Smooth muscle cell of the brain vasculature (primary cell): ENCODE measurements around the gene CCNL1.

Source experiments
- DNase-seq: peaks from one replicate; pipeline ENCODE4 v3.0.0-alpha.2; 2012; ENCODE audit warnings: low read depth, low spot score

Gene CCNL1

GRCh38 chr3:157147099-157147803, 12.7 kb downstream of the CCNL1 start:
- no peak for DNase-seq

GRCh38 chr3:157145606-157146322, 14.2 kb downstream of the CCNL1 start:
- no peak for DNase-seq

- DNase-seq = no peak
Measured at GRCh38 chr3:157142315-157142714, 17.6 kb downstream of the CCNL1 start.

- DNase-seq = no peak
Measured at GRCh38 chr3:157139938-157140534, 19.9 kb downstream of the CCNL1 start.

GRCh38 chr3:157136647-157137387, 23.1 kb downstream of the CCNL1 start:
- no peak for DNase-seq

GRCh38 chr3:157135671-157136396, 24.1 kb downstream of the CCNL1 start:
- no peak for DNase-seq

- DNase-seq = no peak
Measured at GRCh38 chr3:157134620-157135191, 25.2 kb downstream of the CCNL1 start.

GRCh38 chr3:157133434-157134320, 26.3 kb downstream of the CCNL1 start:
- DNase-seq = no peak

- no peak for DNase-seq
Measured at GRCh38 chr3:157132936-157133335, 27.0 kb downstream of the CCNL1 start.

GRCh38 chr3:157132341-157132740, 27.6 kb downstream of the CCNL1 start:
- no peak for DNase-seq

- no peak for DNase-seq
Measured at GRCh38 chr3:157131861-157132260, 28.1 kb downstream of the CCNL1 start.

GRCh38 chr3:157130467-157131251, 29.3 kb downstream of the CCNL1 start:
- peak; percentile 80 for DNase-seq

- peak; percentile 44 for DNase-seq
Measured at GRCh38 chr3:157129803-157130466, 30.0 kb downstream of the CCNL1 start.

GRCh38 chr3:157128771-157129681, 30.9 kb downstream of the CCNL1 start:
- DNase-seq = no peak

GRCh38 chr3:157127831-157128767, 31.8 kb downstream of the CCNL1 start:
- DNase-seq = no peak

- no peak for DNase-seq
Measured at GRCh38 chr3:157127268-157127667, 32.7 kb downstream of the CCNL1 start.

GRCh38 chr3:157126365-157126764, 33.6 kb downstream of the CCNL1 start:
- no peak for DNase-seq
